IMR-90 (cell line): Measurements from ENCODE around the gene SYNE3. TPM values are rescaled to one million over a fixed set of nuclear protein-coding genes. Genes with fewer than 3 reads are reported as not detected.

Source experiments
- ATAC-seq: fragments of 200-7000 bp; cut with Tn5 transposase; 2 replicates; pipeline ENCODE4 v1.9.1; 2020; ENCODE audit warnings: low read depth, mild to moderate bottlenecking, moderate library complexity
- BruUV-seq: library from RNA; stranded (reverse); fragments of 400-500 nt; replicated peaks from 2 replicates; lab custom pipeline; 2021; lab: Mats Ljungman, UMichigan
- CTCF ChIA-PET: fragments of 300-600 bp; formaldehyde crosslinking; extraction: SDS; loops from one replicate; lab custom pipeline; 2021; ENCODE audit warnings: antibody characterized with exemption; lab: Yijun Ruan, JAX
- POLR2A ChIA-PET: fragments of 300-600 bp; sonication (Branson Sonifier 250); formaldehyde crosslinking; loops from one replicate; lab custom pipeline; 2022; ENCODE audit warnings: antibody characterized with exemption; ENCODE audit not compliant: unreplicated experiment; lab: Charles Lee
- DNase-seq: peaks from one replicate; pipeline ENCODE4 v3.0.0; 2013
- H2AFZ ChIP-seq: replicated peaks from 2 replicates; pipeline ENCODE3; 2013; ENCODE audit warnings: low read length, mild to moderate bottlenecking; ENCODE audit not compliant: poor library complexity
- H2AK5ac ChIP-seq: 2 replicates; pipeline ENCODE4 v1.6.1; 2013; ENCODE audit warnings: low read depth, low read length, inconsistent platforms
- H2AK9ac ChIP-seq: replicated peaks from 2 replicates; pipeline ENCODE3; 2013; ENCODE audit warnings: mild to moderate bottlenecking, low read depth, low read length, moderate library complexity; ENCODE audit not compliant: poor library complexity
- H2BK120ac ChIP-seq: 2 replicates; pipeline ENCODE4 v1.6.1; 2013; ENCODE audit warnings: low read depth, low read length, inconsistent platforms
- H2BK15ac ChIP-seq: 3 replicates; pipeline ENCODE4 v1.6.1; 2013; ENCODE audit warnings: low read depth, low read length, inconsistent platforms
- H2BK20ac ChIP-seq: 2 replicates; pipeline ENCODE4 v1.6.1; 2013; ENCODE audit warnings: low read depth, mild to moderate bottlenecking, inconsistent platforms, low read length, moderate library complexity
- H2BK5ac ChIP-seq: 2 replicates; pipeline ENCODE4 v1.6.1; 2013; ENCODE audit warnings: mild to moderate bottlenecking, low read depth, low read length, inconsistent platforms; ENCODE audit not compliant: poor library complexity, severe bottlenecking
- H3K14ac ChIP-seq: replicated peaks from 2 replicates; pipeline ENCODE4 v1.6.1; 2013; ENCODE audit warnings: low read depth, low read length, inconsistent platforms
- H3K18ac ChIP-seq: 2 replicates; pipeline ENCODE4 v1.6.1; 2013; ENCODE audit warnings: low read depth, low read length, control low read depth
- H3K23ac ChIP-seq: 2 replicates; pipeline ENCODE4 v1.6.1; 2013; ENCODE audit warnings: low read depth, low read length, inconsistent platforms
- H3K27ac ChIP-seq: 2 replicates; pipeline ENCODE4 v1.5.1; 2013; ENCODE audit warnings: mild to moderate bottlenecking, control low read depth, low read length; ENCODE audit not compliant: insufficient read depth
- H3K27me3 ChIP-seq: 2 replicates; pipeline ENCODE4 v1.6.1; 2013; ENCODE audit warnings: low read length; ENCODE audit not compliant: control insufficient read depth, insufficient read depth
- H3K36me3 ChIP-seq: 2 replicates; pipeline ENCODE4 v1.6.1; 2013; ENCODE audit warnings: low read length, mixed read lengths; ENCODE audit not compliant: control insufficient read depth, insufficient read depth
- H3K4ac ChIP-seq: 2 replicates; pipeline ENCODE4 v1.6.1; 2013; ENCODE audit warnings: low read depth, low read length, inconsistent platforms
- H3K4me1 ChIP-seq: 2 replicates; pipeline ENCODE4 v1.6.1; 2013; ENCODE audit warnings: low read length, mixed read lengths; ENCODE audit not compliant: control insufficient read depth, insufficient read depth
- H3K4me2 ChIP-seq: 2 replicates; pipeline ENCODE4 v1.6.1; 2013; ENCODE audit warnings: low read depth, mild to moderate bottlenecking, control low read depth, low read length, moderate library complexity
- H3K4me3 ChIP-seq: 2 replicates; pipeline ENCODE4 v1.5.1; 2013; ENCODE audit warnings: low read depth, mild to moderate bottlenecking, control low read depth, low read length, moderate library complexity; ENCODE audit not compliant: insufficient read depth
- H3K56ac ChIP-seq: 2 replicates; pipeline ENCODE4 v1.6.1; 2013; ENCODE audit warnings: low read length, inconsistent platforms; ENCODE audit not compliant: insufficient read depth; ENCODE audit errors: extremely low read depth
- H3K79me1 ChIP-seq, 2 experiments: 2 replicates each; pipeline ENCODE4 v1.6.1; 2013; ENCODE audit warnings: low read length in 2 of 2, inconsistent platforms in 1 of 2, low read depth in 1 of 2
- H3K9ac ChIP-seq: 2 replicates; pipeline ENCODE4 v1.6.1; 2013; ENCODE audit warnings: low read depth, low read length, control low read depth
- H3K9me1 ChIP-seq: 2 replicates; pipeline ENCODE4 v1.6.1; 2013; ENCODE audit warnings: low read length, inconsistent platforms; ENCODE audit not compliant: insufficient read depth
- H3K9me3 ChIP-seq: 2 replicates; pipeline ENCODE4 v1.6.1; 2013; ENCODE audit warnings: low read length; ENCODE audit not compliant: control insufficient read depth, insufficient read depth
- H4K20me1 ChIP-seq: 2 replicates; pipeline ENCODE4 v1.6.1; 2013; ENCODE audit warnings: low read length, inconsistent platforms; ENCODE audit not compliant: insufficient read depth
- H4K5ac ChIP-seq: 2 replicates; pipeline ENCODE4 v1.6.1; 2013; ENCODE audit warnings: mild to moderate bottlenecking, low read depth, low read length, control low read depth
- H4K8ac ChIP-seq, 2 experiments: 2 replicates each; pipeline ENCODE4 v1.6.1; 2013; ENCODE audit warnings: low read depth in 2 of 2, low read length in 2 of 2, control low read depth in 1 of 2, inconsistent platforms in 1 of 2
- H4K91ac ChIP-seq: 2 replicates; pipeline ENCODE4 v1.6.1; 2013; ENCODE audit warnings: low read depth, low read length, inconsistent platforms; ENCODE audit not compliant: insufficient read depth
- BHLHE40 ChIP-seq: fragments of 150-350 bp; IDR thresholded peaks from 2 replicates; pipeline ENCODE4 v1.6.1; 2016; ENCODE audit warnings: mild to moderate bottlenecking, low read depth, low read length
- CEBPB ChIP-seq: IDR thresholded peaks from 2 replicates; pipeline ENCODE4 v1.6.1; 2012; ENCODE audit warnings: low read depth, low read length, improper control_type of control experiment
- CHD1 ChIP-seq: IDR thresholded peaks from 2 replicates; pipeline ENCODE4 v1.6.1; 2012; ENCODE audit warnings: low read depth, low read length, improper control_type of control experiment
- CTCF ChIP-seq: conservative IDR thresholded peaks from 2 replicates; pipeline ENCODE4 v1.5.1; 2012; ENCODE audit warnings: mild to moderate bottlenecking, low read depth, low read length, improper control_type of control experiment
- ELK1 ChIP-seq: fragments of 150-350 bp; IDR thresholded peaks from 2 replicates; pipeline ENCODE4 v1.6.1; 2016; ENCODE audit warnings: low read depth, mild to moderate bottlenecking, low read length, moderate library complexity, borderline replicate concordance
- FOS ChIP-seq: fragments of 150-350 bp; IDR thresholded peaks from 2 replicates; pipeline ENCODE4 v1.6.1; 2016; ENCODE audit warnings: low read depth, low read length
- MAFK ChIP-seq: IDR thresholded peaks from 2 replicates; pipeline ENCODE4 v1.6.1; 2012; ENCODE audit warnings: low read depth, low read length, improper control_type of control experiment
- MAZ ChIP-seq: IDR thresholded peaks from 2 replicates; pipeline ENCODE4 v1.6.1; 2012; ENCODE audit warnings: low read depth, mild to moderate bottlenecking, low read length, improper control_type of control experiment, moderate library complexity, borderline replicate concordance
- MXI1 ChIP-seq: IDR thresholded peaks from 2 replicates; pipeline ENCODE4 v1.6.1; 2012; ENCODE audit warnings: low read depth, mild to moderate bottlenecking, low read length, moderate library complexity, borderline replicate concordance
- NFE2L2 ChIP-seq: fragments of 150-350 bp; IDR thresholded peaks from 2 replicates; pipeline ENCODE4 v1.6.1; 2016; ENCODE audit warnings: low read depth, mild to moderate bottlenecking, low read length
- POLR2A ChIP-seq: IDR thresholded peaks from 2 replicates; pipeline ENCODE4 v1.6.1; 2012; ENCODE audit warnings: mild to moderate bottlenecking, low read depth, low read length
- RAD21 ChIP-seq: IDR thresholded peaks from 2 replicates; pipeline ENCODE4 v1.6.1; 2012; ENCODE audit warnings: low read length, improper control_type of control experiment
- RCOR1 ChIP-seq: IDR thresholded peaks from 2 replicates; pipeline ENCODE4 v1.6.1; 2012; ENCODE audit warnings: mild to moderate bottlenecking, low read length, improper control_type of control experiment; ENCODE audit not compliant: insufficient replicate concordance
- RFX5 ChIP-seq: IDR thresholded peaks from 2 replicates; pipeline ENCODE4 v1.8.0; 2012; ENCODE audit warnings: low read depth, mild to moderate bottlenecking, low read length, moderate library complexity
- SMC3 ChIP-seq: fragments of 150-350 bp; IDR thresholded peaks from 2 replicates; pipeline ENCODE4 v1.6.1; 2016; ENCODE audit warnings: low read depth, mild to moderate bottlenecking, antibody characterized with exemption, low read length, moderate library complexity
- WGBS, 2 experiments: methylation state at CpG; one replicate each; pipeline versions ENCODE4 v1.1.5 to v1.1.7; 2013; ENCODE audit warnings: missing lambda C conversion rate in 2 of 2; ENCODE audit not compliant: insufficient read length in 1 of 2; ENCODE audit errors: extremely low coverage in 2 of 2; 5-methylcytosine and 5-hydroxymethylcytosine counted together
- dilution Hi-C: fragments of 300-500 bp; cut with HindIII; formaldehyde crosslinking; loops from one replicate; pipeline ENCODE4 v1.14.3; 2018; ENCODE audit warnings: low sequenced_read_pairs; ENCODE audit not compliant: unreplicated experiment
- in situ Hi-C: fragments of 300-500 bp; cut with MboI; formaldehyde crosslinking; loops from 3 replicates; pipeline ENCODE4 v1.14.3; 2019; ENCODE audit warnings: low sequenced_read_pairs, inconsistent platforms, mixed read lengths
- intact Hi-C: fragments of 100-400 bp; cut with micrococcal nuclease; formaldehyde crosslinking; loops from 2 replicates; pipeline ENCODE4 v1.10.0; 2022
- polyA plus RNA-seq, 3 experiments: library from polyadenylated mRNA; depleted of rRNA; stranded (reverse); fragments of >200 nt; gene quantifications; 2 replicates each; pipeline ENCODE4 v1.2.3, GENCODE V29; 2012; ENCODE audit warnings: low replicate concordance in 1 of 3
- total RNA-seq: library from RNA; depleted of rRNA; stranded (reverse); fragments of >200 nt; gene quantifications from 2 replicates; pipeline ENCODE4 v1.2.3, GENCODE V29; 2012
- TF ChIP-seq, protein P1 (sequence below): fragments of 150-350 bp; IDR thresholded peaks from 2 replicates; pipeline ENCODE4 v1.6.1; 2017; ENCODE audit warnings: mild to moderate bottlenecking, antibody characterized with exemption, low read length, low read depth

Gene SYNE3
- total and polyA plus RNA-seq, 2 of the 4 experiments (the other 2 are of a cell fraction) = 2.9 to 5.0 TPM

DNA sequence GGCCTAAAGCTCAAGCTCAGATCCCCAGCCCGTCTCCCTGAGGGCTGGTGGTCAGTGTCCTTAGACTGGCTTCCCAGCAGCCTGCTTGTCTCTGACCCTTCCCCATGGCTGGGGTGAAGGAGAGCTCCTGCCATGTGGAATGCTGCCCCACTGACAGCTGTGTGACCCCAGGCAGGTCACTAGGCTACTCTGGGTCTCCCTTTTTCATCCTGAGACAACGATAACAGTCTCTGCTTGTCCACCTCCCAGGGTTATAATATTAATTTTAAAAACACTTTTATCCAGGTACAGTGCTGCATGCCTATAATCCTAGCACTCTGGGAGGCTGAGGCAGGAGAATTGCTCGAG lies 47.3 kb downstream of the SYNE3 start:
- no peaks in the 10 kb centered on the region for H3K4me1 ChIP-seq
- dilution Hi-C loops (no loop called here), in situ Hi-C loops (no loop called here), intact Hi-C loops (no loop called here)
- no peak overlapping the region for H3K4ac ChIP-seq
- peaks cover 9% of the 10 kb centered on the region; the same call in 1 of the 2 replicates for H3K9me1 ChIP-seq
- DNase-seq (no peak), ATAC-seq (no peak)
- WGBS, 2 experiments = no CpG with 5 or more reads among the region's 3 CpGs
- H3K18ac ChIP-seq = no peak overlapping the region
- CTCF ChIA-PET = no interaction called here
- H2BK20ac ChIP-seq = no peak overlapping the region
- no peak overlapping the region for H3K4me3 ChIP-seq
- H3K14ac ChIP-seq = no peak overlapping the region
- no peak overlapping the region for H4K91ac ChIP-seq
- no peak overlapping the region for H2BK15ac ChIP-seq
- no peak overlapping the region for H2BK120ac ChIP-seq
- POLR2A ChIA-PET = no interaction called here
- H4K5ac ChIP-seq = no peak overlapping the region
- no peak overlapping the region for H3K27ac ChIP-seq
- no peaks in the 10 kb centered on the region for H3K9me3 ChIP-seq
- H4K8ac ChIP-seq = no peak overlapping the region
- H3K9ac ChIP-seq = no peak overlapping the region
- peaks cover 8% of the 10 kb centered on the region; the same call in 1 of the 2 replicates for H3K36me3 ChIP-seq
- no peak overlapping the region for H3K4me2 ChIP-seq
- BruUV-seq = no TSS peak
- H4K20me1 ChIP-seq = no peaks in the 10 kb centered on the region
- no peak overlapping the region for H2AK9ac ChIP-seq
- H2AFZ ChIP-seq = no peak overlapping the region
- no peak overlapping the region for H2BK5ac ChIP-seq
- H3K79me1 ChIP-seq = no peaks in the 10 kb centered on the region
- H3K23ac ChIP-seq = no peak overlapping the region
- H2AK5ac ChIP-seq = no peak overlapping the region
- H3K27me3 ChIP-seq = no peaks in the 10 kb centered on the region
- no peak overlapping the region for H3K56ac ChIP-seq
- no peak for TF ChIP-seq RAD21
- no peak for TF ChIP-seq RCOR1
- TF ChIP-seq MAFK = no peak
- TF ChIP-seq SMC3 = no peak
- no peak for TF ChIP-seq BHLHE40
- no peak for TF ChIP-seq FOS
- TF ChIP-seq MXI1 = no peak
- TF ChIP-seq POLR2A = no peak
- no peak for TF ChIP-seq CHD1
- no peak for TF ChIP-seq CEBPB
- no peak for TF ChIP-seq RFX5
- no peak for TF ChIP-seq ELK1
- no peak for TF ChIP-seq CTCF
- TF ChIP-seq MAZ = no peak
- no peak for TF ChIP-seq NFE2L2
- TF ChIP-seq, protein P1, sequence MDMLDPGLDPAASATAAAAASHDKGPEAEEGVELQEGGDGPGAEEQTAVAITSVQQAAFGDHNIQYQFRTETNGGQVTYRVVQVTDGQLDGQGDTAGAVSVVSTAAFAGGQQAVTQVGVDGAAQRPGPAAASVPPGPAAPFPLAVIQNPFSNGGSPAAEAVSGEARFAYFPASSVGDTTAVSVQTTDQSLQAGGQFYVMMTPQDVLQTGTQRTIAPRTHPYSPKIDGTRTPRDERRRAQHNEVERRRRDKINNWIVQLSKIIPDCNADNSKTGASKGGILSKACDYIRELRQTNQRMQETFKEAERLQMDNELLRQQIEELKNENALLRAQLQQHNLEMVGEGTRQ = no peak
